ENCODE measurements around the gene FOXI1.

- no peak for TF ChIP-seq CTCF (IDR thresholded peaks at IDR 0.05)
- TF ChIP-seq POLR2A (IDR thresholded peaks at IDR 0.05; ENCODE audit: low read depth): no peak
- no peak for TF ChIP-seq POLR2AphosphoS5 (IDR thresholded peaks at IDR 0.05)
- no peak for TF ChIP-seq EP300 (IDR thresholded peaks at IDR 0.05)
These were observed 27.3 kb downstream of the FOXI1 start for GRCh38 chr5:170132976-170133448.
